Natural killer cell (primary cell): ENCODE measurements around the gene KPNA2. TPM values are rescaled to one million over a fixed set of nuclear protein-coding genes. Genes with fewer than 3 reads are reported as not detected.

Experiments
- ATAC-seq, 3 donors: fragments of 150-1000 bp in 2 of 3; fragments of 200-7000 bp in 1 of 3; cut with Tn5 transposase; 1 replicate in 1 of 3; 2 replicates in 2 of 3; pipeline ENCODE4 v1.10.0; 2021; ENCODE audit warnings: mild to moderate bottlenecking in 2 of 3, moderate library complexity in 2 of 3
- DNase-seq, 2 donors: peaks; one replicate each; pipeline versions ENCODE4 v3.0.0 to v3.0.0-alpha.2; 2013 to 2021; ENCODE audit warnings: mixed read lengths in 1 of 2
- H3K27ac ChIP-seq: one replicate; pipeline ENCODE4 v1.5.1; 2013; ENCODE audit warnings: mild to moderate bottlenecking, low read length
- H3K27me3 ChIP-seq: one replicate; pipeline ENCODE4 v1.6.1; 2013; ENCODE audit warnings: low read length; ENCODE audit not compliant: control insufficient read depth, insufficient read depth
- H3K36me3 ChIP-seq: one replicate; pipeline ENCODE4 v1.6.1; 2013; ENCODE audit warnings: low read length; ENCODE audit not compliant: control insufficient read depth, insufficient read depth
- H3K4me1 ChIP-seq: one replicate; pipeline ENCODE4 v1.6.1; 2013; ENCODE audit warnings: low read length; ENCODE audit not compliant: control insufficient read depth, insufficient read depth
- H3K4me3 ChIP-seq: one replicate; pipeline ENCODE4 v1.5.1; 2013; ENCODE audit warnings: low read length
- H3K9me3 ChIP-seq: one replicate; pipeline ENCODE4 v1.6.1; 2013; ENCODE audit warnings: low read length; ENCODE audit not compliant: control insufficient read depth, insufficient read depth
- H3K27ac Mint-ChIP-seq, 2 donors: one replicate each; pipeline ENCODE4 v1.8.0; 2022; ENCODE audit warnings: mild to moderate bottlenecking in 2 of 2, mixed read lengths in 2 of 2, moderate library complexity in 1 of 2
- H3K27me3 Mint-ChIP-seq, 2 donors: one replicate each; pipeline ENCODE4 v1.8.0; 2022; ENCODE audit warnings: low read depth in 2 of 2, mixed read lengths in 2 of 2
- H3K36me3 Mint-ChIP-seq: one replicate; pipeline ENCODE4 v1.8.0; 2022; ENCODE audit warnings: mixed read lengths
- H3K4me1 Mint-ChIP-seq, 2 donors: one replicate each; pipeline ENCODE4 v1.8.0; 2022; ENCODE audit warnings: mixed read lengths in 2 of 2
- H3K4me3 Mint-ChIP-seq: one replicate; pipeline ENCODE4 v1.8.0; 2022; ENCODE audit warnings: mild to moderate bottlenecking, moderate library complexity, mixed read lengths
- H3K9me3 Mint-ChIP-seq, 2 donors: one replicate each; pipeline ENCODE4 v1.8.0; 2022; ENCODE audit warnings: mixed read lengths in 2 of 2
- CTCF ChIP-seq: fragments of 200-600 bp; IDR thresholded peaks from one replicate; pipeline ENCODE4 v1.8.0; 2022; ENCODE audit warnings: antibody characterized with exemption
- WGBS: methylation state at CpG from one replicate; pipeline ENCODE4 v1.1.7; 2013; ENCODE audit warnings: missing lambda C conversion rate; ENCODE audit not compliant: insufficient coverage; 5-methylcytosine and 5-hydroxymethylcytosine counted together
- intact Hi-C: fragments of 100-400 bp; cut with micrococcal nuclease; formaldehyde crosslinking; loops from one replicate; pipeline ENCODE4 v1.14.2; 2022
- total RNA-seq, 4 donors: library from RNA; stranded (reverse); fragments of 120-200 nt in 1 of 4; gene quantifications; one replicate each; pipeline versions ENCODE4 v1.2.3 to v1.2.4, GENCODE V29; 2013 to 2022

KPNA2 gene
- total RNA-seq, 3 donors from 2014 or later (not counting 1 experiment from before 2014, with no cell fraction given): 45.1 to 52.8 (median 49.3) TPM

GRCh38 chr17:68054296-68054900 lies 18.9 kb downstream of the KPNA2 start:
- H3K27ac ChIP-seq: no peak overlapping the region
- no peak for TF ChIP-seq CTCF
- H3K4me1 Mint-ChIP-seq: peaks cover 0 to 7% of the 10 kb centered on the region in 2 donors
- H3K9me3 ChIP-seq: no peaks in the 10 kb centered on the region
- 78% methylated on average over 11 of the region's 11 CpGs for WGBS
- H3K9me3 Mint-ChIP-seq: no peaks in the 10 kb centered on the region
- no peaks in the 10 kb centered on the region for H3K36me3 ChIP-seq
- H3K27ac Mint-ChIP-seq: no peak overlapping the region
- intact Hi-C loops: no loop called here
- H3K27me3 ChIP-seq: no peaks in the 10 kb centered on the region
- no peaks in the 10 kb centered on the region for H3K27me3 Mint-ChIP-seq
- ATAC-seq (no peak), DNase-seq (no peak)
- H3K4me1 ChIP-seq: no peaks in the 10 kb centered on the region
- no peak overlapping the region for H3K4me3 Mint-ChIP-seq
- no peak overlapping the region for H3K4me3 ChIP-seq
- no peaks in the 10 kb centered on the region for H3K36me3 Mint-ChIP-seq

GRCh38 chr17:68057531-68057952 lies 22.0 kb downstream of the KPNA2 start:
- Histone ChIP-seq H3K36me3 (no peaks in the 10 kb centered on the region), H3K4me3 (no peak overlapping the region), H3K27me3 (no peaks in the 10 kb centered on the region), H3K27ac (no peak overlapping the region), H3K4me1 (no peaks in the 10 kb centered on the region), H3K9me3 (no peaks in the 10 kb centered on the region)
- H3K4me1 Mint-ChIP-seq: peaks cover 0 to 7% of the 10 kb centered on the region in 2 donors
- H3K27me3 Mint-ChIP-seq: no peaks in the 10 kb centered on the region
- ATAC-seq: peak; percentile 62 to 84 (median 77)
- no peaks in the 10 kb centered on the region for H3K36me3 Mint-ChIP-seq
- intact Hi-C loops: loop anchor here (5.0 kb wide), 1 partner anchor 405 kb away; no protein-coding TSS in a partner anchor
- no peak overlapping the region for H3K4me3 Mint-ChIP-seq
- DNase-seq: peak; percentile 21 to 60
- H3K27ac Mint-ChIP-seq: no peak overlapping the region
- TF ChIP-seq CTCF: peak; percentile 61
- 46% methylated on average over 4 of the region's 4 CpGs for WGBS
- no peaks in the 10 kb centered on the region for H3K9me3 Mint-ChIP-seq

GRCh38 chr17:68060336-68060735 lies 24.8 kb downstream of the KPNA2 start:
- ATAC-seq: no peak
- H3K27me3 ChIP-seq: no peaks in the 10 kb centered on the region
- no peak for DNase-seq
- no peak overlapping the region for H3K4me3 ChIP-seq
- Mint-ChIP-seq H3K27me3 (no peaks in the 10 kb centered on the region), H3K4me3 (no peak overlapping the region), H3K9me3 (no peaks in the 10 kb centered on the region), H3K4me1 (peaks cover 0 to 7% of the 10 kb centered on the region in 2 donors), H3K36me3 (no peaks in the 10 kb centered on the region), H3K27ac (no peak overlapping the region)
- no peaks in the 10 kb centered on the region for H3K4me1 ChIP-seq
- no CpG with 5 or more reads among the region's 2 CpGs for WGBS
- TF ChIP-seq CTCF: no peak
- H3K9me3 ChIP-seq: no peaks in the 10 kb centered on the region
- intact Hi-C loops: no loop called here
- no peaks in the 10 kb centered on the region for H3K36me3 ChIP-seq
- H3K27ac ChIP-seq: no peak overlapping the region
